IMR-90 (cell line): Measurements from ENCODE around the gene LRRC37B. TPM values are rescaled to one million over a fixed set of nuclear protein-coding genes. Genes with fewer than 3 reads are reported as not detected.

Experiments used
- ATAC-seq: fragments of 200-7000 bp; cut with Tn5 transposase; 2 replicates; pipeline ENCODE4 v1.9.1; 2020; ENCODE audit warnings: low read depth, mild to moderate bottlenecking, moderate library complexity
- BruUV-seq: library from RNA; stranded (reverse); fragments of 400-500 nt; replicated peaks from 2 replicates; lab custom pipeline; 2021; lab: Mats Ljungman, UMichigan
- CTCF ChIA-PET: fragments of 300-600 bp; formaldehyde crosslinking; extraction: SDS; loops from one replicate; lab custom pipeline; 2021; ENCODE audit warnings: antibody characterized with exemption; lab: Yijun Ruan, JAX
- POLR2A ChIA-PET: fragments of 300-600 bp; sonication (Branson Sonifier 250); formaldehyde crosslinking; loops from one replicate; lab custom pipeline; 2022; ENCODE audit warnings: antibody characterized with exemption; ENCODE audit not compliant: unreplicated experiment; lab: Charles Lee
- DNase-seq: peaks from one replicate; pipeline ENCODE4 v3.0.0; 2013
- H2AFZ ChIP-seq: replicated peaks from 2 replicates; pipeline ENCODE3; 2013; ENCODE audit warnings: low read length, mild to moderate bottlenecking; ENCODE audit not compliant: poor library complexity
- H2AK5ac ChIP-seq: 2 replicates; pipeline ENCODE4 v1.6.1; 2013; ENCODE audit warnings: low read depth, low read length, inconsistent platforms
- H2AK9ac ChIP-seq: replicated peaks from 2 replicates; pipeline ENCODE3; 2013; ENCODE audit warnings: mild to moderate bottlenecking, low read depth, low read length, moderate library complexity; ENCODE audit not compliant: poor library complexity
- H2BK120ac ChIP-seq: 2 replicates; pipeline ENCODE4 v1.6.1; 2013; ENCODE audit warnings: low read depth, low read length, inconsistent platforms
- H2BK15ac ChIP-seq: 3 replicates; pipeline ENCODE4 v1.6.1; 2013; ENCODE audit warnings: low read depth, low read length, inconsistent platforms
- H2BK20ac ChIP-seq: 2 replicates; pipeline ENCODE4 v1.6.1; 2013; ENCODE audit warnings: low read depth, mild to moderate bottlenecking, inconsistent platforms, low read length, moderate library complexity
- H2BK5ac ChIP-seq: 2 replicates; pipeline ENCODE4 v1.6.1; 2013; ENCODE audit warnings: mild to moderate bottlenecking, low read depth, low read length, inconsistent platforms; ENCODE audit not compliant: poor library complexity, severe bottlenecking
- H3K14ac ChIP-seq: replicated peaks from 2 replicates; pipeline ENCODE4 v1.6.1; 2013; ENCODE audit warnings: low read depth, low read length, inconsistent platforms
- H3K18ac ChIP-seq: 2 replicates; pipeline ENCODE4 v1.6.1; 2013; ENCODE audit warnings: low read depth, low read length, control low read depth
- H3K23ac ChIP-seq: 2 replicates; pipeline ENCODE4 v1.6.1; 2013; ENCODE audit warnings: low read depth, low read length, inconsistent platforms
- H3K27ac ChIP-seq: 2 replicates; pipeline ENCODE4 v1.5.1; 2013; ENCODE audit warnings: mild to moderate bottlenecking, control low read depth, low read length; ENCODE audit not compliant: insufficient read depth
- H3K27me3 ChIP-seq: 2 replicates; pipeline ENCODE4 v1.6.1; 2013; ENCODE audit warnings: low read length; ENCODE audit not compliant: control insufficient read depth, insufficient read depth
- H3K36me3 ChIP-seq: 2 replicates; pipeline ENCODE4 v1.6.1; 2013; ENCODE audit warnings: low read length, mixed read lengths; ENCODE audit not compliant: control insufficient read depth, insufficient read depth
- H3K4ac ChIP-seq: 2 replicates; pipeline ENCODE4 v1.6.1; 2013; ENCODE audit warnings: low read depth, low read length, inconsistent platforms
- H3K4me1 ChIP-seq: 2 replicates; pipeline ENCODE4 v1.6.1; 2013; ENCODE audit warnings: low read length, mixed read lengths; ENCODE audit not compliant: control insufficient read depth, insufficient read depth
- H3K4me2 ChIP-seq: 2 replicates; pipeline ENCODE4 v1.6.1; 2013; ENCODE audit warnings: low read depth, mild to moderate bottlenecking, control low read depth, low read length, moderate library complexity
- H3K4me3 ChIP-seq: 2 replicates; pipeline ENCODE4 v1.5.1; 2013; ENCODE audit warnings: low read depth, mild to moderate bottlenecking, control low read depth, low read length, moderate library complexity; ENCODE audit not compliant: insufficient read depth
- H3K56ac ChIP-seq: 2 replicates; pipeline ENCODE4 v1.6.1; 2013; ENCODE audit warnings: low read length, inconsistent platforms; ENCODE audit not compliant: insufficient read depth; ENCODE audit errors: extremely low read depth
- H3K79me1 ChIP-seq, 2 experiments: 2 replicates each; pipeline ENCODE4 v1.6.1; 2013; ENCODE audit warnings: low read length in 2 of 2, inconsistent platforms in 1 of 2, low read depth in 1 of 2
- H3K9ac ChIP-seq: 2 replicates; pipeline ENCODE4 v1.6.1; 2013; ENCODE audit warnings: low read depth, low read length, control low read depth
- H3K9me1 ChIP-seq: 2 replicates; pipeline ENCODE4 v1.6.1; 2013; ENCODE audit warnings: low read length, inconsistent platforms; ENCODE audit not compliant: insufficient read depth
- H3K9me3 ChIP-seq: 2 replicates; pipeline ENCODE4 v1.6.1; 2013; ENCODE audit warnings: low read length; ENCODE audit not compliant: control insufficient read depth, insufficient read depth
- H4K20me1 ChIP-seq: 2 replicates; pipeline ENCODE4 v1.6.1; 2013; ENCODE audit warnings: low read length, inconsistent platforms; ENCODE audit not compliant: insufficient read depth
- H4K5ac ChIP-seq: 2 replicates; pipeline ENCODE4 v1.6.1; 2013; ENCODE audit warnings: mild to moderate bottlenecking, low read depth, low read length, control low read depth
- H4K8ac ChIP-seq, 2 experiments: 2 replicates each; pipeline ENCODE4 v1.6.1; 2013; ENCODE audit warnings: low read depth in 2 of 2, low read length in 2 of 2, control low read depth in 1 of 2, inconsistent platforms in 1 of 2
- H4K91ac ChIP-seq: 2 replicates; pipeline ENCODE4 v1.6.1; 2013; ENCODE audit warnings: low read depth, low read length, inconsistent platforms; ENCODE audit not compliant: insufficient read depth
- BHLHE40 ChIP-seq: fragments of 150-350 bp; IDR thresholded peaks from 2 replicates; pipeline ENCODE4 v1.6.1; 2016; ENCODE audit warnings: mild to moderate bottlenecking, low read depth, low read length
- CEBPB ChIP-seq: IDR thresholded peaks from 2 replicates; pipeline ENCODE4 v1.6.1; 2012; ENCODE audit warnings: low read depth, low read length, improper control_type of control experiment
- CHD1 ChIP-seq: IDR thresholded peaks from 2 replicates; pipeline ENCODE4 v1.6.1; 2012; ENCODE audit warnings: low read depth, low read length, improper control_type of control experiment
- CTCF ChIP-seq: conservative IDR thresholded peaks from 2 replicates; pipeline ENCODE4 v1.5.1; 2012; ENCODE audit warnings: mild to moderate bottlenecking, low read depth, low read length, improper control_type of control experiment
- FOS ChIP-seq: fragments of 150-350 bp; IDR thresholded peaks from 2 replicates; pipeline ENCODE4 v1.6.1; 2016; ENCODE audit warnings: low read depth, low read length
- MAFK ChIP-seq: IDR thresholded peaks from 2 replicates; pipeline ENCODE4 v1.6.1; 2012; ENCODE audit warnings: low read depth, low read length, improper control_type of control experiment
- MAZ ChIP-seq: IDR thresholded peaks from 2 replicates; pipeline ENCODE4 v1.6.1; 2012; ENCODE audit warnings: low read depth, mild to moderate bottlenecking, low read length, improper control_type of control experiment, moderate library complexity, borderline replicate concordance
- MXI1 ChIP-seq: IDR thresholded peaks from 2 replicates; pipeline ENCODE4 v1.6.1; 2012; ENCODE audit warnings: low read depth, mild to moderate bottlenecking, low read length, moderate library complexity, borderline replicate concordance
- NFE2L2 ChIP-seq: fragments of 150-350 bp; IDR thresholded peaks from 2 replicates; pipeline ENCODE4 v1.6.1; 2016; ENCODE audit warnings: low read depth, mild to moderate bottlenecking, low read length
- POLR2A ChIP-seq: IDR thresholded peaks from 2 replicates; pipeline ENCODE4 v1.6.1; 2012; ENCODE audit warnings: mild to moderate bottlenecking, low read depth, low read length
- RAD21 ChIP-seq: IDR thresholded peaks from 2 replicates; pipeline ENCODE4 v1.6.1; 2012; ENCODE audit warnings: low read length, improper control_type of control experiment
- RCOR1 ChIP-seq: IDR thresholded peaks from 2 replicates; pipeline ENCODE4 v1.6.1; 2012; ENCODE audit warnings: mild to moderate bottlenecking, low read length, improper control_type of control experiment; ENCODE audit not compliant: insufficient replicate concordance
- RFX5 ChIP-seq: IDR thresholded peaks from 2 replicates; pipeline ENCODE4 v1.8.0; 2012; ENCODE audit warnings: low read depth, mild to moderate bottlenecking, low read length, moderate library complexity
- SMC3 ChIP-seq: fragments of 150-350 bp; IDR thresholded peaks from 2 replicates; pipeline ENCODE4 v1.6.1; 2016; ENCODE audit warnings: low read depth, mild to moderate bottlenecking, antibody characterized with exemption, low read length, moderate library complexity
- USF2 ChIP-seq: fragments of 150-350 bp; IDR thresholded peaks from 2 replicates; pipeline ENCODE4 v1.6.1; 2017; ENCODE audit warnings: mild to moderate bottlenecking, antibody characterized with exemption, low read length, low read depth
- WGBS, 2 experiments: methylation state at CpG; one replicate each; pipeline versions ENCODE4 v1.1.5 to v1.1.7; 2013; ENCODE audit warnings: missing lambda C conversion rate in 2 of 2; ENCODE audit not compliant: insufficient read length in 1 of 2; ENCODE audit errors: extremely low coverage in 2 of 2; 5-methylcytosine and 5-hydroxymethylcytosine counted together
- dilution Hi-C: fragments of 300-500 bp; cut with HindIII; formaldehyde crosslinking; loops from one replicate; pipeline ENCODE4 v1.14.3; 2018; ENCODE audit warnings: low sequenced_read_pairs; ENCODE audit not compliant: unreplicated experiment
- in situ Hi-C: fragments of 300-500 bp; cut with MboI; formaldehyde crosslinking; loops from 3 replicates; pipeline ENCODE4 v1.14.3; 2019; ENCODE audit warnings: low sequenced_read_pairs, inconsistent platforms, mixed read lengths
- intact Hi-C: fragments of 100-400 bp; cut with micrococcal nuclease; formaldehyde crosslinking; loops from 2 replicates; pipeline ENCODE4 v1.10.0; 2022
- polyA plus RNA-seq, 3 experiments: library from polyadenylated mRNA; depleted of rRNA; stranded (reverse); fragments of >200 nt; gene quantifications; 2 replicates each; pipeline ENCODE4 v1.2.3, GENCODE V29; 2012; ENCODE audit warnings: low replicate concordance in 1 of 3
- total RNA-seq: library from RNA; depleted of rRNA; stranded (reverse); fragments of >200 nt; gene quantifications from 2 replicates; pipeline ENCODE4 v1.2.3, GENCODE V29; 2012
- TF ChIP-seq, protein P1 (sequence below): fragments of 150-350 bp; IDR thresholded peaks from 2 replicates; pipeline ENCODE4 v1.6.1; 2016; ENCODE audit warnings: low read depth, mild to moderate bottlenecking, low read length, moderate library complexity, borderline replicate concordance

The LRRC37B gene
- total and polyA plus RNA-seq, 2 of the 4 experiments (the other 2 are of a cell fraction): 4.3 to 7.2 TPM

DNA sequence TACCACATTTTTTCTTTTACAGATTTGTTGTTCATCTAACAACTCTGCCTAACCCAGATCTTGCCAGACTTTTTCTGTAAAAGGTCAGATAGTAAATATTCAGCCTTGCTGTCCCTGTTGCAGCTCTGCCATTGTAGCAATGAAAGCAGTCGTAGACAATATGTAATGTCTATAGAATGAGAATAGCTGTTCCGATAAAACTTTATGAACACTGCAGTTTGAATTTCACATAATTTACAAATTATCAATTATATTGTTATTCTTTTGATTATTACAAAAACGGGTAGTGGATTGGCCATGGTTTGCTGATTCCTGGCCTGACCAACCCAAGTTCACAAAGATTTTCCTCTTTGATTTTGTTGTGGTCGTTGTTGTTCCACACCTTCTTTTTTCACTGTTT is 2.9 kb downstream of the LRRC37B start:
- TF ChIP-seq NFE2L2 (no peak), FOS (no peak), RCOR1 (no peak), MAZ (no peak), USF2 (no peak), POLR2A (no peak), CHD1 (no peak), BHLHE40 (no peak), RAD21 (no peak), CEBPB (no peak), MAFK (no peak), RFX5 (no peak), MXI1 (no peak), SMC3 (no peak), CTCF (no peak)
- TF ChIP-seq, protein P1, sequence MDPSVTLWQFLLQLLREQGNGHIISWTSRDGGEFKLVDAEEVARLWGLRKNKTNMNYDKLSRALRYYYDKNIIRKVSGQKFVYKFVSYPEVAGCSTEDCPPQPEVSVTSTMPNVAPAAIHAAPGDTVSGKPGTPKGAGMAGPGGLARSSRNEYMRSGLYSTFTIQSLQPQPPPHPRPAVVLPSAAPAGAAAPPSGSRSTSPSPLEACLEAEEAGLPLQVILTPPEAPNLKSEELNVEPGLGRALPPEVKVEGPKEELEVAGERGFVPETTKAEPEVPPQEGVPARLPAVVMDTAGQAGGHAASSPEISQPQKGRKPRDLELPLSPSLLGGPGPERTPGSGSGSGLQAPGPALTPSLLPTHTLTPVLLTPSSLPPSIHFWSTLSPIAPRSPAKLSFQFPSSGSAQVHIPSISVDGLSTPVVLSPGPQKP: no peak
- H4K20me1 ChIP-seq: no peaks in the 10 kb centered on the region; the same call in 1 of the 2 replicates
- H2AK9ac ChIP-seq: no peak overlapping the region
- H3K4me1 ChIP-seq: no peaks in the 10 kb centered on the region
- no peak overlapping the region for H2BK15ac ChIP-seq
- no peak overlapping the region for H2AFZ ChIP-seq
- no TSS peak for BruUV-seq
- no peaks in the 10 kb centered on the region for H3K9me3 ChIP-seq
- dilution Hi-C loops: no loop called here
- no peak overlapping the region for H3K56ac ChIP-seq
- no peak overlapping the region for H3K4me2 ChIP-seq
- no peak overlapping the region for H2AK5ac ChIP-seq
- ChIA-PET CTCF (interaction anchor here (0.5 kb wide), 1 partner anchor 27 kb away, joined by 5 read pairs; no protein-coding TSS in a partner anchor), POLR2A (no interaction called here)
- DNase-seq (no peak), ATAC-seq (no peak)
- no peak overlapping the region for H2BK120ac ChIP-seq
- H3K27me3 ChIP-seq: no peaks in the 10 kb centered on the region
- H3K9ac ChIP-seq: no peak overlapping the region
- in situ Hi-C loops: no loop called here
- H3K14ac ChIP-seq: no peak overlapping the region
- H3K4ac ChIP-seq: no peak overlapping the region
- no CpG with 5 or more reads among the region's 4 CpGs for WGBS, 2 experiments
- no peaks in the 10 kb centered on the region; the same call in 1 of the 2 replicates for H3K36me3 ChIP-seq
- no peaks in the 10 kb centered on the region for H3K9me1 ChIP-seq
- H2BK20ac ChIP-seq: no peak overlapping the region
- H3K23ac ChIP-seq: no peak overlapping the region
- H3K18ac ChIP-seq: no peak overlapping the region
- no peak overlapping the region for H4K91ac ChIP-seq
- intact Hi-C loops: no loop called here
- no peak overlapping the region for H2BK5ac ChIP-seq
- no peak overlapping the region for H3K4me3 ChIP-seq
- H4K8ac ChIP-seq: no peak overlapping the region
- no peak overlapping the region for H4K5ac ChIP-seq
- H3K79me1 ChIP-seq: peaks cover 9 to 36% of the 10 kb centered on the region in 2 experiments
- H3K27ac ChIP-seq: no peak overlapping the region
